A549 (cell line): ENCODE measurements around the gene TUT4. TPM values are rescaled to one million over a fixed set of nuclear protein-coding genes. Genes with fewer than 3 reads are reported as not detected.
A peak's percentile ranks its signal among the peaks of the same experiment; 100 is the strongest.

Source experiments
- ATAC-seq, 2 experiments: fragments of 200-7000 bp in 1 of 2; fragments of >200 bp in 1 of 2; cut with Nextera tagmentation in 1 of 2; cut with Tn5 transposase in 1 of 2; 3 replicates each; pipeline versions ENCODE4 v1.8.0 to v1.9.1; 2018 to 2020; ENCODE audit warnings: mild to moderate bottlenecking in 1 of 2, moderate library complexity in 1 of 2
- CTCF ChIA-PET: fragments of 300-600 bp; sonication (Branson Sonifier 250); formaldehyde crosslinking; extraction: SDS; loops from one replicate; lab custom pipeline; 2021; ENCODE audit warnings: antibody characterized with exemption, inconsistent platforms; lab: Yijun Ruan, JAX
- POLR2A ChIA-PET: fragments of 350-600 bp; formaldehyde crosslinking; extraction: SDS; loops from one replicate; lab custom pipeline; 2021; ENCODE audit warnings: antibody characterized with exemption, inconsistent platforms; lab: Yijun Ruan, JAX
- DNase-seq, 2 experiments: peaks; one replicate each; pipeline versions ENCODE4 v3.0.0 to v3.0.0-alpha.2; 2011 to 2016; ENCODE audit warnings: low read depth in 1 of 2, low spot score in 1 of 2
- FAIRE-seq: peaks from 2 replicates; lab custom pipeline; 2011; peaks lifted over from hg19 to GRCh38; lab: Jason Lieb, UNC
- H3K27ac ChIP-seq, 2 experiments: fragments of >200 bp; sonication (Bioruptor Twin); formaldehyde crosslinking; 3 replicates each; pipeline ENCODE4 v1.5.1; 2016 to 2017
- H3K4me1 ChIP-seq: fragments of >200 bp; sonication (Bioruptor Twin); formaldehyde crosslinking; 3 replicates; pipeline ENCODE4 v1.6.1; 2016
- H3K4me2 ChIP-seq: fragments of >200 bp; sonication (Bioruptor Twin); formaldehyde crosslinking; 3 replicates; pipeline ENCODE4 v1.6.1; 2016
- H3K4me3 ChIP-seq: fragments of >200 bp; sonication (Bioruptor Twin); formaldehyde crosslinking; 3 replicates; pipeline ENCODE4 v1.5.1; 2016
- H3K9me3 ChIP-seq: fragments of >200 bp; sonication (Bioruptor Twin); formaldehyde crosslinking; 3 replicates; pipeline ENCODE4 v1.6.1; 2016
- CEBPB ChIP-seq, 2 experiments: fragments of >200 bp in 1 of 2; sonication (Bioruptor Twin) in 1 of 2; formaldehyde crosslinking in 1 of 2; IDR thresholded peaks; 2 replicates each; pipeline ENCODE4 v1.6.1; 2012 to 2016
- CHD2 ChIP-seq: fragments of 150-350 bp; IDR thresholded peaks from 2 replicates; pipeline ENCODE4 v1.6.1; 2014; ENCODE audit warnings: low read length; ENCODE audit not compliant: partially characterized antibody
- JUN ChIP-seq, 2 experiments: fragments of >200 bp; sonication (Bioruptor Twin); formaldehyde crosslinking; IDR thresholded peaks; 2 replicates in 1 of 2; 3 replicates in 1 of 2; pipeline ENCODE4 v1.6.1; 2016 to 2017
- MAZ ChIP-seq: fragments of 150-350 bp; IDR thresholded peaks from 2 replicates; pipeline ENCODE4 v1.6.1; 2014; ENCODE audit warnings: antibody characterized with exemption, low read depth, low read length, borderline replicate concordance
- NFE2L2 ChIP-seq: fragments of 150-350 bp; conservative IDR thresholded peaks from 2 replicates; pipeline ENCODE4 v1.6.1; 2014; ENCODE audit warnings: low read length
- PHF8 ChIP-seq: fragments of 200-600 bp; sonication (generic); IDR thresholded peaks from 2 replicates; pipeline ENCODE4 v1.6.1; 2016; ENCODE audit warnings: low read depth, mild to moderate bottlenecking, antibody characterized with exemption, moderate library complexity, borderline replicate concordance
- POLR2A ChIP-seq: IDR thresholded peaks from 2 replicates; pipeline ENCODE4 v1.6.1; 2012; ENCODE audit warnings: mild to moderate bottlenecking, low read length
- RAD21 ChIP-seq, 2 experiments: fragments of >200 bp in 1 of 2; sonication (Bioruptor Twin) in 1 of 2; formaldehyde crosslinking in 1 of 2; IDR thresholded peaks in 1 of 2; conservative IDR thresholded peaks in 1 of 2; 2 replicates in 1 of 2; 3 replicates in 1 of 2; pipeline ENCODE4 v1.6.1; 2012 to 2018; ENCODE audit warnings: inconsistent platforms in 1 of 2
- WGBS: methylation state at CpG from one replicate; pipeline ENCODE4 v1.1.6; 2017; ENCODE audit errors: missing lambda C conversion rate; 5-methylcytosine and 5-hydroxymethylcytosine counted together
- polyA plus RNA-seq, 4 experiments: library from polyadenylated mRNA; depleted of rRNA in 3 of 4; stranded (reverse); fragments of >200 nt; fragmentation: RNase III in 1 of 4; extraction: RNeasy Plus Mini Kit Qiagen cat#74134 plus additional on column Dnase treatment in 1 of 4; gene quantifications; 2 replicates in 3 of 4; 3 replicates in 1 of 4; pipeline ENCODE4 v1.2.3, GENCODE V29; 2011 to 2017
- TF ChIP-seq, protein P1 (sequence below): fragments of 250-450 bp; sonication (Bioruptor Pico); IDR thresholded peaks from 2 replicates; pipeline ENCODE4 v1.5.0; 2021; ENCODE audit warnings: mild to moderate bottlenecking, moderate library complexity, borderline replicate concordance
- TF ChIP-seq, protein P2 (sequence below): fragments of >200 bp; sonication (Bioruptor Twin); formaldehyde crosslinking; IDR thresholded peaks from 2 replicates; pipeline ENCODE4 v1.6.1; 2016
- TF ChIP-seq, protein P3 (sequence below): fragments of >200 bp; sonication (Bioruptor Twin); formaldehyde crosslinking; IDR thresholded peaks from 3 replicates; pipeline ENCODE4 v1.6.1; 2016
- TF ChIP-seq, protein P4 (sequence below): fragments of 200-600 bp; sonication (generic); IDR thresholded peaks from 2 replicates; pipeline ENCODE4 v1.6.1; 2016; ENCODE audit warnings: antibody characterized with exemption, mild to moderate bottlenecking, moderate library complexity
- TF ChIP-seq, protein P5 (sequence below): IDR thresholded peaks from 2 replicates; pipeline ENCODE4 v1.6.1; 2012

The TUT4 gene
- polyA plus RNA-seq, 2 of the 4 experiments (the other 2 are of a cell fraction), result 25.3 to 34.1 TPM

DNA sequence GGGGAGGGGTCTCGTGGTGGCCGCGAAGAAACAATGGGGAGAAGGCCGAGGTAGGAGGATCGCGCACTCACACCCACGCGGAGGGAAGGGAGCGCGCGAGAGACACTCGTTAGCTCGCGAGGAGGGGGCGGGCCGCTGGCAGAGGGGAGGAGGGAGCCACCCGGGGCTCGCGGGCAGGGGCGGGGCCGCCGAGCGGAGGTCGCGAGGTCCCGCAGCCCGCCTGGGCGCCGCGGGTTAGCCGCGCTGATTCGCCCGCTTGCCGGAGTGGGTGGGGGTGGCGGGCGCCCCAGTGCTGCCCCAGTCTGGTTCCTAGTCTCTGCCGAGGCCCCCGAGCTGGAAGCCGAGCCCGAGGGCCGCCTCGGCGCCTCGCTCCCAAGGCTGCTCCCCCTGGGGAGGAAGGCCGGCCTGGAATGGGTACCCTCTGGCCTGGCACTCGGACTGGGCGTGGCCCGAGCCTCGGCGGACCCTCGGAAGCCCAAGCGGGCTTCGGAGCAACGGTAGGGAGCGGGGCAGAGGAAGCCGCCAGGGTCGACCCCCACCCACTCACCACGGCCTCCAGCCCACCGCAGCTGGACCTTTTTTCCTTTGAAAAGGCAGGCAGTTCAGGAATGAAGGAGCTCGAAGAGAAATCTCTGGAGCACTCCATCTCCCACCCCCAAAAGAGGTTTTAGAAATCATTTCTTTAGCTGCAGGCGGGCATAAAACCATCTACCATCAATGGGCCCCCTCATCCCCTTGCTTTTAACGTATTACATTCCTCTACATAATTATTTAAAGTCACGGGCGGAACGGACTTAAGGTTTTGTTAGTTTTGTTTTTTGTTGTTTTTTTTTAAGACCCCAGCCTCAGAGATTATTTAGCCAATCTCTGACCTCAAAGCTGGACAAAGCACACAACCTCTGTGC, 722 bp upstream of the TUT4 start:
- 33% methylated on average over 7 of the region's 66 CpGs for WGBS
- no peak for FAIRE-seq

DNA sequence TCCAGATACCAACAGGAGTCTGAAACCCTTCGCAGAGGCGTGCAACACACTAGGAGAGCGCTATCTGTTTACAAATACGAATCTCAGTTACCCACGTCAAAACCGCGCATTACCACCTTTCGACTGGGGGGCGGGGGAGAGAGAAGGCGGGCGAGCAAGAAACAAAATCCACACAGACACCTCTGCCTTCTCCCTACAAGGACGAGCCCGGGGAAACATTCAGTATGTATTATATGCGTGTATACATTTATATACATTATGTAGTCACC, 722 bp downstream of the TUT4 start:
- H3K4me1 ChIP-seq, result peaks cover 48% of the 10 kb centered on the region; the same call in 2 of the 3 replicates
- 0% methylated on average over 14 of the region's 14 CpGs for WGBS
- peak overlapping the region; percentile 77 for H3K4me3 ChIP-seq
- peak; percentile 20 to 42; a peak in 3 of 6 replicates for ATAC-seq
- H3K4me2 ChIP-seq, result peak overlapping the region; percentile 93
- no peak for TF ChIP-seq NFE2L2
- TF ChIP-seq CEBPB (IDR thresholded peaks at IDR 0.05), result peak; percentile 67 to 84; a peak in 2 of 4 replicates
- no peak for TF ChIP-seq POLR2A
- ChIA-PET POLR2A (interaction anchor here (2.0 kb wide), 1 partner anchor 111 kb away, joined by 9 read pairs; no protein-coding TSS in a partner anchor), CTCF (no interaction called here)
- H3K27ac ChIP-seq, result peak overlapping the region; percentile 95 to 97
- peak; percentile 15 to 53 for DNase-seq
- no peaks in the 10 kb centered on the region for H3K9me3 ChIP-seq
- FAIRE-seq, result no peak

More for the DNA sequence above, 722 bp upstream of the TUT4 start:
- peaks cover 46% of the 10 kb centered on the region; the same call in 2 of the 3 replicates for H3K4me1 ChIP-seq
- ChIA-PET POLR2A (interaction anchor here (0.6 to 3.0 kb wide), 12 partner anchors 14 to 520 kb away, joined by 3 to 12 read pairs (median 4); partner anchors contain the start of genes ORC1 and PRPF38A), CTCF (interaction anchor here (0.6 to 1.2 kb wide), 3 partner anchors 99 to 133 kb away, joined by 3 to 5 read pairs (median 3); no protein-coding TSS in a partner anchor)
- TF ChIP-seq PHF8 (peak; percentile 80; the same call in 1 of the 2 replicates), CHD2 (peak; percentile 79), MAZ (no peak), POLR2A (peak; percentile 60), RAD21 (conservative IDR thresholded peaks at IDR 0.05 in 1 of 2, IDR thresholded peaks at IDR 0.05 in 1 of 2) (no peak), JUN (IDR thresholded peaks at IDR 0.05) (peak in 1 of 2 experiments; percentile 43; a peak in 1 of 5 replicates)
- TF ChIP-seq, protein P1, sequence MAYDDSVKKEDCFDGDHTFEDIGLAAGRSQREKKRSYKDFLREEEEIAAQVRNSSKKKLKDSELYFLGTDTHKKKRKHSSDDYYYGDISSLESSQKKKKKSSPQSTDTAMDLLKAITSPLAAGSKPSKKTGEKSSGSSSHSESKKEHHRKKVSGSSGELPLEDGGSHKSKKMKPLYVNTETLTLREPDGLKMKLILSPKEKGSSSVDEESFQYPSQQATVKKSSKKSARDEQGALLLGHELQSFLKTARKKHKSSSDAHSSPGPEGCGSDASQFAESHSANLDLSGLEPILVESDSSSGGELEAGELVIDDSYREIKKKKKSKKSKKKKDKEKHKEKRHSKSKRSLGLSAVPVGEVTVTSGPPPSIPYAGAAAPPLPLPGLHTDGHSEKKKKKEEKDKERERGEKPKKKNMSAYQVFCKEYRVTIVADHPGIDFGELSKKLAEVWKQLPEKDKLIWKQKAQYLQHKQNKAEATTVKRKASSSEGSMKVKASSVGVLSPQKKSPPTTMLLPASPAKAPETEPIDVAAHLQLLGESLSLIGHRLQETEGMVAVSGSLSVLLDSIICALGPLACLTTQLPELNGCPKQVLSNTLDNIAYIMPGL (CRISPR knock-in tag), result no peak
- TF ChIP-seq, protein P2, sequence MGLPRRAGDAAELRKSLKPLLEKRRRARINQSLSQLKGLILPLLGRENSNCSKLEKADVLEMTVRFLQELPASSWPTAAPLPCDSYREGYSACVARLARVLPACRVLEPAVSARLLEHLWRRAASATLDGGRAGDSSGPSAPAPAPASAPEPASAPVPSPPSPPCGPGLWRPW, result no peak
- TF ChIP-seq, protein P3, sequence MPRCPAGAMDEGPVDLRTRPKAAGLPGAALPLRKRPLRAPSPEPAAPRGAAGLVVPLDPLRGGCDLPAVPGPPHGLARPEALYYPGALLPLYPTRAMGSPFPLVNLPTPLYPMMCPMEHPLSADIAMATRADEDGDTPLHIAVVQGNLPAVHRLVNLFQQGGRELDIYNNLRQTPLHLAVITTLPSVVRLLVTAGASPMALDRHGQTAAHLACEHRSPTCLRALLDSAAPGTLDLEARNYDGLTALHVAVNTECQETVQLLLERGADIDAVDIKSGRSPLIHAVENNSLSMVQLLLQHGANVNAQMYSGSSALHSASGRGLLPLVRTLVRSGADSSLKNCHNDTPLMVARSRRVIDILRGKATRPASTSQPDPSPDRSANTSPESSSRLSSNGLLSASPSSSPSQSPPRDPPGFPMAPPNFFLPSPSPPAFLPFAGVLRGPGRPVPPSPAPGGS, result peak; percentile 60; the same call in 2 of the 3 replicates
- TF ChIP-seq, protein P4, sequence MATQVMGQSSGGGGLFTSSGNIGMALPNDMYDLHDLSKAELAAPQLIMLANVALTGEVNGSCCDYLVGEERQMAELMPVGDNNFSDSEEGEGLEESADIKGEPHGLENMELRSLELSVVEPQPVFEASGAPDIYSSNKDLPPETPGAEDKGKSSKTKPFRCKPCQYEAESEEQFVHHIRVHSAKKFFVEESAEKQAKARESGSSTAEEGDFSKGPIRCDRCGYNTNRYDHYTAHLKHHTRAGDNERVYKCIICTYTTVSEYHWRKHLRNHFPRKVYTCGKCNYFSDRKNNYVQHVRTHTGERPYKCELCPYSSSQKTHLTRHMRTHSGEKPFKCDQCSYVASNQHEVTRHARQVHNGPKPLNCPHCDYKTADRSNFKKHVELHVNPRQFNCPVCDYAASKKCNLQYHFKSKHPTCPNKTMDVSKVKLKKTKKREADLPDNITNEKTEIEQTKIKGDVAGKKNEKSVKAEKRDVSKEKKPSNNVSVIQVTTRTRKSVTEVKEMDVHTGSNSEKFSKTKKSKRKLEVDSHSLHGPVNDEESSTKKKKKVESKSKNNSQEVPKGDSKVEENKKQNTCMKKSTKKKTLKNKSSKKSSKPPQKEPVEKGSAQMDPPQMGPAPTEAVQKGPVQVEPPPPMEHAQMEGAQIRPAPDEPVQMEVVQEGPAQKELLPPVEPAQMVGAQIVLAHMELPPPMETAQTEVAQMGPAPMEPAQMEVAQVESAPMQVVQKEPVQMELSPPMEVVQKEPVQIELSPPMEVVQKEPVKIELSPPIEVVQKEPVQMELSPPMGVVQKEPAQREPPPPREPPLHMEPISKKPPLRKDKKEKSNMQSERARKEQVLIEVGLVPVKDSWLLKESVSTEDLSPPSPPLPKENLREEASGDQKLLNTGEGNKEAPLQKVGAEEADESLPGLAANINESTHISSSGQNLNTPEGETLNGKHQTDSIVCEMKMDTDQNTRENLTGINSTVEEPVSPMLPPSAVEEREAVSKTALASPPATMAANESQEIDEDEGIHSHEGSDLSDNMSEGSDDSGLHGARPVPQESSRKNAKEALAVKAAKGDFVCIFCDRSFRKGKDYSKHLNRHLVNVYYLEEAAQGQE, result peak; percentile 76
- TF ChIP-seq, protein P5, sequence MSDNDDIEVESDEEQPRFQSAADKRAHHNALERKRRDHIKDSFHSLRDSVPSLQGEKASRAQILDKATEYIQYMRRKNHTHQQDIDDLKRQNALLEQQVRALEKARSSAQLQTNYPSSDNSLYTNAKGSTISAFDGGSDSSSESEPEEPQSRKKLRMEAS, result peak; percentile 55; the same call in 1 of the 2 replicates
- H3K4me3 ChIP-seq, result peak overlapping the region; percentile 77
- DNase-seq, result peak; percentile 48 to 84
- H3K4me2 ChIP-seq, result peak overlapping the region; percentile 90
- H3K9me3 ChIP-seq, result no peaks in the 10 kb centered on the region
- ATAC-seq, result peak; percentile 91
- H3K27ac ChIP-seq, result peak overlapping the region; percentile 95 to 97
